ENCODE data around the gene SLCO1A2. TPM values are rescaled to one million over a fixed set of nuclear protein-coding genes. Genes with fewer than 3 reads are reported as not detected.

SLCO1A2 gene
- total and polyA plus RNA-seq, 2 experiments from 2014 or later = 10.2 to 10.8 TPM

DNA sequence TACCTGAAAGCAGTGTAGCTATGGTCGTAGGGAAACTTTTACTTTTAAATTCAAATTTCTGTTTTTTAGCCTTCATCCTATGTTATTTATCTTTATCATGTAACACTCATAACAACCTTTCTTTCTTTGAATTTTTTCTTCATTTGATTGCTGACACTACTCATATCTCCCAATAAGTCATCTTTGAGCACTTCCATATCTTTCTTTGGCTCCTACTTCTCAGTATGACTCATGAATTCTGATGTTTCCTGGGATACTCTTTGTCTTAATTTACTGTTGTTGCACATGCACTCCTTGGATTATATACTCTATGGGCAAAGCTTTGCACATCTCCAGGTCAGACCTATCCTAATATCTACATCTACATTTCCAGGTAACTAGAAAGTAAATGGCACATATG lies 19.9 kb upstream of the SLCO1A2 start:
- Histone ChIP-seq H3K27ac (ENCODE audit: low read depth) (no peak overlapping the region), H4K20me1 (replicated peaks; ENCODE audit: insufficient read depth) (no peaks in the 10 kb centered on the region), H3K36me3 (ENCODE audit: insufficient read depth) (no peaks in the 10 kb centered on the region), H3K4me3 (no peak overlapping the region), H3K27me3 (ENCODE audit: insufficient read depth) (no peaks in the 10 kb centered on the region), H3K79me2 (replicated peaks; ENCODE audit: insufficient read depth) (no peaks in the 10 kb centered on the region), H3K4me2 (no peak overlapping the region), H2AFZ (no peak overlapping the region), H3K9me2 (ENCODE audit: insufficient read depth) (0 out of 2 replicates have a peak, but pooled peaks cover 5% of the 10 kb centered on the region), H3K4me1 (ENCODE audit: insufficient read depth) (peaks cover 5% of the 10 kb centered on the region; the same call in 1 of the 2 replicates), H3F3A (replicated peaks; ENCODE audit: low read depth) (no peaks in the 10 kb centered on the region)
- no peak overlapping the region for H3K27ac Mint-ChIP-seq
- H3K4me1 Mint-ChIP-seq = peaks cover 16% of the 10 kb centered on the region
- H3K36me3 Mint-ChIP-seq (ENCODE audit: low read depth) = peaks cover 1% of the 10 kb centered on the region
- peaks cover 4% of the 10 kb centered on the region for H3K9me3 Mint-ChIP-seq
- TF ChIP-seq EZH2 (IDR thresholded peaks at IDR 0.05; ENCODE audit: low read depth, unreplicated experiment) (no peak), STAT1 (IDR thresholded peaks at IDR 0.05; ENCODE audit: unreplicated experiment) (no peak), REST (IDR thresholded peaks at IDR 0.05; ENCODE audit: unreplicated experiment) (no peak), POLR2AphosphoS5 (IDR thresholded peaks at IDR 0.05; ENCODE audit: low read depth) (no peak), EZH2phosphoT487 (IDR thresholded peaks at IDR 0.05; ENCODE audit: unreplicated experiment) (no peak), ETS1 (IDR thresholded peaks at IDR 0.05) (no peak), CREB1 (CRISPR knock-in tag; IDR thresholded peaks at IDR 0.05; ENCODE audit: low read depth) (no peak), JUNB (IDR thresholded peaks at IDR 0.05; ENCODE audit: unreplicated experiment) (no peak), ZNF114 (CRISPR knock-in tag; IDR thresholded peaks at IDR 0.05) (no peak), CTCF (conservative IDR thresholded peaks at IDR 0.05; ENCODE audit: low read depth in 2 of 2) (no peak), NANOG (IDR thresholded peaks at IDR 0.05; ENCODE audit: borderline replicate concordance) (no peak), ZNF331 (CRISPR knock-in tag; IDR thresholded peaks at IDR 0.05; ENCODE audit: low read depth) (no peak)
- TF ChIP-seq, protein P1, sequence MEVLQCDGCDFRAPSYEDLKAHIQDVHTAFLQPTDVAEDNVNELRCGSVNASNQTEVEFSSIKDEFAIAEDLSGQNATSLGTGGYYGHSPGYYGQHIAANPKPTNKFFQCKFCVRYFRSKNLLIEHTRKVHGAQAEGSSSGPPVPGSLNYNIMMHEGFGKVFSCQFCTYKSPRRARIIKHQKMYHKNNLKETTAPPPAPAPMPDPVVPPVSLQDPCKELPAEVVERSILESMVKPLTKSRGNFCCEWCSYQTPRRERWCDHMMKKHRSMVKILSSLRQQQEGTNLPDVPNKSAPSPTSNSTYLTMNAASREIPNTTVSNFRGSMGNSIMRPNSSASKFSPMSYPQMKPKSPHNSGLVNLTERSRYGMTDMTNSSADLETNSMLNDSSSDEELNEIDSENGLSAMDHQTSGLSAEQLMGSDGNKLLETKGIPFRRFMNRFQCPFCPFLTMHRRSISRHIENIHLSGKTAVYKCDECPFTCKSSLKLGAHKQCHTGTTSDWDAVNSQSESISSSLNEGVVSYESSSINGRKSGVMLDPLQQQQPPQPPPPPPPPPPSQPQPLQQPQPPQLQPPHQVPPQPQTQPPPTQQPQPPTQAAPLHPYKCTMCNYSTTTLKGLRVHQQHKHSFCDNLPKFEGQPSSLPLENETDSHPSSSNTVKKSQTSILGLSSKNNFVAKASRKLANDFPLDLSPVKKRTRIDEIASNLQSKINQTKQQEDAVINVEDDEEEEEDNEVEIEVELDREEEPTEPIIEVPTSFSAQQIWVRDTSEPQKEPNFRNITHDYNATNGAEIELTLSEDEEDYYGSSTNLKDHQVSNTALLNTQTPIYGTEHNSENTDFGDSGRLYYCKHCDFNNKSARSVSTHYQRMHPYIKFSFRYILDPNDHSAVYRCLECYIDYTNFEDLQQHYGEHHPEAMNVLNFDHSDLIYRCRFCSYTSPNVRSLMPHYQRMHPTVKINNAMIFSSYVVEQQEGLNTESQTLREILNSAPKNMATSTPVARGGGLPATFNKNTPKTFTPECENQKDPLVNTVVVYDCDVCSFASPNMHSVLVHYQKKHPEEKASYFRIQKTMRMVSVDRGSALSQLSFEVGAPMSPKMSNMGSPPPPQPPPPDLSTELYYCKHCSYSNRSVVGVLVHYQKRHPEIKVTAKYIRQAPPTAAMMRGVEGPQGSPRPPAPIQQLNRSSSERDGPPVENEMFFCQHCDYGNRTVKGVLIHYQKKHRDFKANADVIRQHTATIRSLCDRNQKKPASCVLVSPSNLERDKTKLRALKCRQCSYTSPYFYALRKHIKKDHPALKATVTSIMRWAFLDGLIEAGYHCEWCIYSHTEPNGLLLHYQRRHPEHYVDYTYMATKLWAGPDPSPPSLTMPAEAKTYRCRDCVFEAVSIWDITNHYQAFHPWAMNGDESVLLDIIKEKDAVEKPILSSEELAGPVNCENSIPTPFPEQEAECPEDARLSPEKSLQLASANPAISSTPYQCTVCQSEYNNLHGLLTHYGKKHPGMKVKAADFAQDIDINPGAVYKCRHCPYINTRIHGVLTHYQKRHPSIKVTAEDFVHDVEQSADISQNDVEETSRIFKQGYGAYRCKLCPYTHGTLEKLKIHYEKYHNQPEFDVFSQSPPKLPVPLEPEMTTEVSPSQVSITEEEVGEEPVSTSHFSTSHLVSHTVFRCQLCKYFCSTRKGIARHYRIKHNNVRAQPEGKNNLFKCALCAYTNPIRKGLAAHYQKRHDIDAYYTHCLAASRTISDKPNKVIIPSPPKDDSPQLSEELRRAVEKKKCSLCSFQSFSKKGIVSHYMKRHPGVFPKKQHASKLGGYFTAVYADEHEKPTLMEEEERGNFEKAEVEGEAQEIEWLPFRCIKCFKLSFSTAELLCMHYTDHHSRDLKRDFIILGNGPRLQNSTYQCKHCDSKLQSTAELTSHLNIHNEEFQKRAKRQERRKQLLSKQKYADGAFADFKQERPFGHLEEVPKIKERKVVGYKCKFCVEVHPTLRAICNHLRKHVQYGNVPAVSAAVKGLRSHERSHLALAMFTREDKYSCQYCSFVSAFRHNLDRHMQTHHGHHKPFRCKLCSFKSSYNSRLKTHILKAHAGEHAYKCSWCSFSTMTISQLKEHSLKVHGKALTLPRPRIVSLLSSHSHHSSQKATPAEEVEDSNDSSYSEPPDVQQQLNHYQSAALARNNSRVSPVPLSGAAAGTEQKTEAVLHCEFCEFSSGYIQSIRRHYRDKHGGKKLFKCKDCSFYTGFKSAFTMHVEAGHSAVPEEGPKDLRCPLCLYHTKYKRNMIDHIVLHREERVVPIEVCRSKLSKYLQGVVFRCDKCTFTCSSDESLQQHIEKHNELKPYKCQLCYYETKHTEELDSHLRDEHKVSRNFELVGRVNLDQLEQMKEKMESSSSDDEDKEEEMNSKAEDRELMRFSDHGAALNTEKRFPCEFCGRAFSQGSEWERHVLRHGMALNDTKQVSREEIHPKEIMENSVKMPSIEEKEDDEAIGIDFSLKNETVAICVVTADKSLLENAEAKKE (CRISPR knock-in tag; IDR thresholded peaks at IDR 0.05) = no peak
- ATAC-seq (no peak), DNase-seq (ENCODE audit: low spot score) (no peak)
- H3K4me3 Mint-ChIP-seq = no peak overlapping the region
- H3K27me3 Mint-ChIP-seq (ENCODE audit: insufficient read depth, low read depth, poor library complexity) = no peaks in the 10 kb centered on the region

All from GM23338 (cell line).